HEK293 (cell line): ENCODE data around the gene LHX2.

Source experiments
- CTCF ChIA-PET: fragments of 350-600 bp; formaldehyde crosslinking; extraction: SDS; loops from one replicate; lab custom pipeline; 2021; ENCODE audit warnings: antibody characterized with exemption; lab: Yijun Ruan, JAX
- POLR2A ChIA-PET: fragments of 300-600 bp; formaldehyde crosslinking; extraction: SDS; loops from one replicate; lab custom pipeline; 2020; ENCODE audit warnings: antibody characterized with exemption, inconsistent platforms; lab: Yijun Ruan, JAX
- H3K27ac ChIP-seq: fragments of 200-500 bp; sonication (Bioruptor generic); 2 replicates; pipeline ENCODE4 v1.5.1; 2014; ENCODE audit warnings: low read depth, low read length, control low read depth, inconsistent platforms; ENCODE audit errors: extremely low read depth
- H3K36me3 ChIP-seq, 2 experiments: fragments of 200-500 bp in 1 of 2; sonication (Bioruptor generic) in 1 of 2; 1 replicate in 1 of 2; 2 replicates in 1 of 2; pipeline ENCODE4 v1.5.1; 2014 to 2017; ENCODE audit warnings: inconsistent platforms in 2 of 2, low read length in 2 of 2; ENCODE audit not compliant: control insufficient read depth in 2 of 2, insufficient read depth in 1 of 2
- H3K4me1 ChIP-seq: fragments of 200-500 bp; sonication (Bioruptor generic); 2 replicates; pipeline ENCODE4 v1.5.1; 2014; ENCODE audit warnings: mild to moderate bottlenecking, low read length, inconsistent platforms; ENCODE audit not compliant: control insufficient read depth, insufficient read depth
- H3K4me3 ChIP-seq: 2 replicates; pipeline ENCODE4 v1.5.1; 2011; ENCODE audit warnings: low read depth, mild to moderate bottlenecking, control low read depth, low read length, moderate library complexity
- H3K9me3 ChIP-seq: fragments of 200-500 bp; sonication (Bioruptor generic); 2 replicates; pipeline ENCODE4 v1.5.1; 2014; ENCODE audit warnings: low read depth, low read length, inconsistent platforms; ENCODE audit not compliant: control insufficient read depth, insufficient read depth
- BCL11B ChIP-seq: fragments of 450-650 bp; formaldehyde crosslinking; IDR thresholded peaks from 2 replicates; pipeline ENCODE4 v1.5.1; 2016; ENCODE audit warnings: low read depth, missing biosample characterization, missing genetic modification characterization
- GLI2 ChIP-seq: fragments of 450-650 bp; formaldehyde crosslinking; IDR thresholded peaks from 2 replicates; pipeline ENCODE4; 2017; ENCODE audit warnings: missing biosample characterization, missing genetic modification characterization, low read depth, borderline replicate concordance
- GLIS1 ChIP-seq: fragments of 450-650 bp; formaldehyde crosslinking; IDR thresholded peaks from 2 replicates; pipeline ENCODE4 v1.5.1; 2016; ENCODE audit warnings: missing biosample characterization, missing genetic modification characterization
- MZF1 ChIP-seq: fragments of 450-650 bp; formaldehyde crosslinking; IDR thresholded peaks from 2 replicates; pipeline ENCODE4 v1.5.1; 2017; ENCODE audit warnings: missing biosample characterization, missing genetic modification characterization, borderline replicate concordance
- OVOL3 ChIP-seq: fragments of 450-650 bp; formaldehyde crosslinking; IDR thresholded peaks from 2 replicates; pipeline ENCODE4 v1.5.1; 2016; ENCODE audit warnings: missing biosample characterization, missing genetic modification characterization
- PRDM6 ChIP-seq: fragments of 450-650 bp; formaldehyde crosslinking; IDR thresholded peaks from 2 replicates; pipeline ENCODE4 v1.5.1; 2017; ENCODE audit warnings: missing biosample characterization, missing genetic modification characterization
- ZBTB20 ChIP-seq: fragments of 450-650 bp; formaldehyde crosslinking; IDR thresholded peaks from 2 replicates; pipeline ENCODE4 v1.5.1; 2016; ENCODE audit warnings: missing biosample characterization, missing genetic modification characterization
- ZBTB8A ChIP-seq: fragments of 450-650 bp; formaldehyde crosslinking; IDR thresholded peaks from 2 replicates; pipeline ENCODE4 v1.5.1; 2016; ENCODE audit warnings: missing biosample characterization, missing genetic modification characterization
- ZNF121 ChIP-seq: fragments of 450-650 bp; formaldehyde crosslinking; IDR thresholded peaks from 2 replicates; pipeline ENCODE4 v1.5.1; 2016; ENCODE audit warnings: missing biosample characterization, missing genetic modification characterization
- ZNF175 ChIP-seq: fragments of 450-650 bp; formaldehyde crosslinking; IDR thresholded peaks from 2 replicates; pipeline ENCODE4 v1.5.1; 2016; ENCODE audit warnings: missing biosample characterization, missing genetic modification characterization
- ZNF501 ChIP-seq: fragments of 450-650 bp; formaldehyde crosslinking; IDR thresholded peaks from 2 replicates; pipeline ENCODE4 v1.5.1; 2016; ENCODE audit warnings: missing biosample characterization, missing genetic modification characterization
- ZNF529 ChIP-seq: fragments of 450-650 bp; formaldehyde crosslinking; IDR thresholded peaks from 2 replicates; pipeline ENCODE4 v1.5.1; 2017; ENCODE audit warnings: missing genetic modification characterization, missing biosample characterization; ENCODE audit not compliant: insufficient replicate concordance
- ZNF530 ChIP-seq: fragments of 450-650 bp; formaldehyde crosslinking; IDR thresholded peaks from 2 replicates; pipeline ENCODE4 v1.5.1; 2016; ENCODE audit warnings: low read depth, missing biosample characterization, missing genetic modification characterization
- ZNF548 ChIP-seq: fragments of 450-650 bp; formaldehyde crosslinking; IDR thresholded peaks from 2 replicates; pipeline ENCODE4 v1.5.1; 2016; ENCODE audit warnings: missing biosample characterization, missing genetic modification characterization
- ZNF549 ChIP-seq: fragments of 450-650 bp; IDR thresholded peaks from 2 replicates; pipeline ENCODE4 v1.5.1; 2018; ENCODE audit warnings: missing biosample characterization, missing genetic modification characterization, mild to moderate bottlenecking, inconsistent platforms, moderate library complexity
- ZNF585B ChIP-seq: fragments of 450-650 bp; formaldehyde crosslinking; IDR thresholded peaks from 2 replicates; pipeline ENCODE4 v1.5.1; 2016; ENCODE audit warnings: missing biosample characterization, missing genetic modification characterization
- ZNF626 ChIP-seq: fragments of 450-650 bp; sonication (Bioruptor Pico); formaldehyde crosslinking; IDR thresholded peaks from 2 replicates; pipeline ENCODE4 v1.5.1; 2018; ENCODE audit warnings: missing biosample characterization, missing genetic modification characterization, inconsistent platforms
- ZNF629 ChIP-seq: fragments of 450-650 bp; formaldehyde crosslinking; IDR thresholded peaks from 2 replicates; pipeline ENCODE4 v1.5.1; 2017; ENCODE audit warnings: missing biosample characterization, missing genetic modification characterization
- ZNF639 ChIP-seq: fragments of 450-650 bp; formaldehyde crosslinking; IDR thresholded peaks from 2 replicates; pipeline ENCODE4 v1.5.1; 2016; ENCODE audit warnings: missing biosample characterization, missing genetic modification characterization
- ZNF707 ChIP-seq: fragments of 450-650 bp; formaldehyde crosslinking; IDR thresholded peaks from 2 replicates; pipeline ENCODE4 v1.5.1; 2016; ENCODE audit warnings: missing biosample characterization, missing genetic modification characterization
- ZNF776 ChIP-seq: fragments of 450-650 bp; formaldehyde crosslinking; IDR thresholded peaks from 2 replicates; pipeline ENCODE4 v1.5.0; 2017; ENCODE audit warnings: missing biosample characterization, missing genetic modification characterization, borderline replicate concordance
- ZNF777 ChIP-seq: fragments of 450-650 bp; formaldehyde crosslinking; IDR thresholded peaks from 2 replicates; pipeline ENCODE4 v1.5.1; 2017; ENCODE audit warnings: missing biosample characterization, missing genetic modification characterization, borderline replicate concordance
- TF ChIP-seq, protein P1 (sequence below): fragments of 450-650 bp; IDR thresholded peaks from 2 replicates; pipeline ENCODE4 v1.5.1; 2018; ENCODE audit warnings: missing biosample characterization, mild to moderate bottlenecking, missing genetic modification characterization
- TF ChIP-seq, protein P2 (sequence below): fragments of 450-650 bp; formaldehyde crosslinking; IDR thresholded peaks from 2 replicates; pipeline ENCODE4 v1.5.1; 2016; ENCODE audit warnings: missing biosample characterization, missing genetic modification characterization
- TF ChIP-seq, protein P3 (sequence below): IDR thresholded peaks from 2 replicates; pipeline ENCODE4 v1.6.1; 2011; ENCODE audit warnings: mild to moderate bottlenecking, low read depth, low read length, borderline replicate concordance

LHX2 gene

GRCh38 chr9:124035001-124035650 is 23.6 kb downstream of the LHX2 start:
- ChIA-PET CTCF (interaction anchor here (0.5 to 0.8 kb wide), 2 partner anchors 492 to 635 kb away, joined by 3 read pairs; no protein-coding TSS in a partner anchor), POLR2A (no interaction called here)
- no peak for TF ChIP-seq ZBTB20 (tag by site-specific recombination)
- no peak for TF ChIP-seq ZBTB8A
- TF ChIP-seq ZNF175 (tag by site-specific recombination) = no peak
- no peak for TF ChIP-seq PRDM6
- TF ChIP-seq ZNF777 = no peak
- no peak for TF ChIP-seq ZNF501
- no peak for TF ChIP-seq ZNF629 (tag by site-specific recombination)
- Histone ChIP-seq H3K4me1 (no peaks in the 10 kb centered on the region), H3K4me3 (no peak overlapping the region), H3K36me3 (peaks cover 0 to 5% of the 10 kb centered on the region in 2 experiments; a peak in 1 of 3 replicates), H3K9me3 (no peaks in the 10 kb centered on the region), H3K27ac (no peak overlapping the region)

GRCh38 chr9:124036578-124036977 is 25.0 kb downstream of the LHX2 start:
- Histone ChIP-seq H3K9me3 (no peaks in the 10 kb centered on the region), H3K36me3 (peaks cover 0 to 5% of the 10 kb centered on the region in 2 experiments; a peak in 1 of 3 replicates), H3K27ac (no peak overlapping the region), H3K4me1 (no peaks in the 10 kb centered on the region), H3K4me3 (no peak overlapping the region)
- ChIA-PET POLR2A (no interaction called here), CTCF (interaction anchor here (5.5 kb wide), 1 partner anchor 493 kb away, joined by 64 read pairs; no protein-coding TSS in a partner anchor)
- TF ChIP-seq ZNF639 (tag by site-specific recombination) = no peak
- no peak for TF ChIP-seq BCL11B (tag by site-specific recombination)
- TF ChIP-seq GLI2 (tag by site-specific recombination) = no peak
- no peak for TF ChIP-seq ZNF548 (tag by site-specific recombination)
- no peak for TF ChIP-seq ZNF549
- no peak for TF ChIP-seq MZF1 (tag by site-specific recombination)
- no peak for TF ChIP-seq ZNF529
- TF ChIP-seq ZNF585B = no peak
- TF ChIP-seq ZNF776 (tag by site-specific recombination) = no peak
- TF ChIP-seq OVOL3 (tag by site-specific recombination) = no peak
- TF ChIP-seq ZNF530 (tag by site-specific recombination) = no peak
- TF ChIP-seq ZNF707 (tag by site-specific recombination) = no peak
- TF ChIP-seq, protein P1, sequence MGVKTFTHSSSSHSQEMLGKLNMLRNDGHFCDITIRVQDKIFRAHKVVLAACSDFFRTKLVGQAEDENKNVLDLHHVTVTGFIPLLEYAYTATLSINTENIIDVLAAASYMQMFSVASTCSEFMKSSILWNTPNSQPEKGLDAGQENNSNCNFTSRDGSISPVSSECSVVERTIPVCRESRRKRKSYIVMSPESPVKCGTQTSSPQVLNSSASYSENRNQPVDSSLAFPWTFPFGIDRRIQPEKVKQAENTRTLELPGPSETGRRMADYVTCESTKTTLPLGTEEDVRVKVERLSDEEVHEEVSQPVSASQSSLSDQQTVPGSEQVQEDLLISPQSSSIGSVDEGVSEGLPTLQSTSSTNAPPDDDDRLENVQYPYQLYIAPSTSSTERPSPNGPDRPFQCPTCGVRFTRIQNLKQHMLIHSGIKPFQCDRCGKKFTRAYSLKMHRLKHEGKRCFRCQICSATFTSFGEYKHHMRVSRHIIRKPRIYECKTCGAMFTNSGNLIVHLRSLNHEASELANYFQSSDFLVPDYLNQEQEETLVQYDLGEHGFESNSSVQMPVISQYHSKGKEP (tag by site-specific recombination) = no peak
- no peak for TF ChIP-seq ZNF121 (tag by site-specific recombination)
- TF ChIP-seq, protein P2, sequence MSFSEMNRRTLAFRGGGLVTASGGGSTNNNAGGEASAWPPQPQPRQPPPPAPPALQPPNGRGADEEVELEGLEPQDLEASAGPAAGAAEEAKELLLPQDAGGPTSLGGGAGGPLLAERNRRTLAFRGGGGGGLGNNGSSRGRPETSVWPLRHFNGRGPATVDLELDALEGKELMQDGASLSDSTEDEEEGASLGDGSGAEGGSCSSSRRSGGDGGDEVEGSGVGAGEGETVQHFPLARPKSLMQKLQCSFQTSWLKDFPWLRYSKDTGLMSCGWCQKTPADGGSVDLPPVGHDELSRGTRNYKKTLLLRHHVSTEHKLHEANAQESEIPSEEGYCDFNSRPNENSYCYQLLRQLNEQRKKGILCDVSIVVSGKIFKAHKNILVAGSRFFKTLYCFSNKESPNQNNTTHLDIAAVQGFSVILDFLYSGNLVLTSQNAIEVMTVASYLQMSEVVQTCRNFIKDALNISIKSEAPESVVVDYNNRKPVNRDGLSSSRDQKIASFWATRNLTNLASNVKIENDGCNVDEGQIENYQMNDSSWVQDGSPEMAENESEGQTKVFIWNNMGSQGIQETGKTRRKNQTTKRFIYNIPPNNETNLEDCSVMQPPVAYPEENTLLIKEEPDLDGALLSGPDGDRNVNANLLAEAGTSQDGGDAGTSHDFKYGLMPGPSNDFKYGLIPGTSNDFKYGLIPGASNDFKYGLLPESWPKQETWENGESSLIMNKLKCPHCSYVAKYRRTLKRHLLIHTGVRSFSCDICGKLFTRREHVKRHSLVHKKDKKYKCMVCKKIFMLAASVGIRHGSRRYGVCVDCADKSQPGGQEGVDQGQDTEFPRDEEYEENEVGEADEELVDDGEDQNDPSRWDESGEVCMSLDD (tag by site-specific recombination) = no peak
- no peak for TF ChIP-seq ZNF626 (tag by site-specific recombination)
- TF ChIP-seq, protein P3, sequence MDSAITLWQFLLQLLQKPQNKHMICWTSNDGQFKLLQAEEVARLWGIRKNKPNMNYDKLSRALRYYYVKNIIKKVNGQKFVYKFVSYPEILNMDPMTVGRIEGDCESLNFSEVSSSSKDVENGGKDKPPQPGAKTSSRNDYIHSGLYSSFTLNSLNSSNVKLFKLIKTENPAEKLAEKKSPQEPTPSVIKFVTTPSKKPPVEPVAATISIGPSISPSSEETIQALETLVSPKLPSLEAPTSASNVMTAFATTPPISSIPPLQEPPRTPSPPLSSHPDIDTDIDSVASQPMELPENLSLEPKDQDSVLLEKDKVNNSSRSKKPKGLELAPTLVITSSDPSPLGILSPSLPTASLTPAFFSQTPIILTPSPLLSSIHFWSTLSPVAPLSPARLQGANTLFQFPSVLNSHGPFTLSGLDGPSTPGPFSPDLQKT = no peak
- TF ChIP-seq PRDM6 = no peak
- no peak for TF ChIP-seq GLIS1 (tag by site-specific recombination)
